ENCODE results near the gene NAXE. TPM values are rescaled to one million over a fixed set of nuclear protein-coding genes. Genes with fewer than 3 reads are reported as not detected.

Gene NAXE
- polyA plus RNA-seq, 1 donor from 2014 or later, result 95.7 TPM

GRCh38 chr1:156579472-156579871 lies 12.1 kb upstream of the NAXE start, which contains the start of gene TTC24:
Gene TTC24, plus strand, starts transcription at chr1:156579723. Its CDS starts 1,642 bp downstream, at chr1:156581365.
- Histone ChIP-seq H4K20me1 (ENCODE audit: insufficient read depth) (no peaks in the 10 kb centered on the region), H3K9me2 (ENCODE audit: insufficient read depth, low read length) (no peaks in the 10 kb centered on the region), H3K27ac (ENCODE audit: low read length) (no peak within 1 kb of the TSS), H3K4me3 (ENCODE audit: low read length) (no peak within 1 kb of the TSS), H3K9ac (ENCODE audit: low read length) (no peak within 1 kb of the TSS), H3K36me3 (ENCODE audit: insufficient read depth, low read length) (no peaks in the 10 kb centered on the region), H3K4me2 (ENCODE audit: low read length) (no peak within 1 kb of the TSS), H3K79me2 (replicated peaks; ENCODE audit: insufficient read depth, low read length) (no peaks in the 10 kb centered on the region), H3K27me3 (ENCODE audit: insufficient read depth, low read depth, low read length) (no peaks in the 10 kb centered on the region), H3K9me3 (ENCODE audit: low read length) (no peaks in the 10 kb centered on the region), H2AFZ (ENCODE audit: low read depth, low read length) (no peak within 1 kb of the TSS), H3F3A (ENCODE audit: insufficient read depth, low read length, poor library complexity, severe bottlenecking) (no peaks in the 10 kb centered on the region)
- TF ChIP-seq CTCF (IDR thresholded peaks at IDR 0.05; ENCODE audit: poor library complexity, severe bottlenecking), result no peak
- TF ChIP-seq MXI1 (conservative IDR thresholded peaks at IDR 0.05; ENCODE audit: poor library complexity, severe bottlenecking), result no peak

- H3K9ac ChIP-seq (ENCODE audit: low read length), result no peak overlapping the region
- H3K79me2 ChIP-seq (replicated peaks; ENCODE audit: insufficient read depth, low read length), result no peaks in the 10 kb centered on the region
- H3K9me2 ChIP-seq (ENCODE audit: insufficient read depth, low read length), result no peaks in the 10 kb centered on the region
- H2AFZ ChIP-seq (ENCODE audit: low read depth, low read length), result no peak overlapping the region
- no peaks in the 10 kb centered on the region for H4K20me1 ChIP-seq (ENCODE audit: insufficient read depth)
- H3K36me3 ChIP-seq (ENCODE audit: insufficient read depth, low read length), result no peaks in the 10 kb centered on the region
- no peak overlapping the region for H3K27ac ChIP-seq (ENCODE audit: low read length)
- H3K9me3 ChIP-seq (ENCODE audit: low read length), result no peaks in the 10 kb centered on the region
- no peaks in the 10 kb centered on the region for H3F3A ChIP-seq (ENCODE audit: insufficient read depth, low read length, poor library complexity, severe bottlenecking)
- H3K4me3 ChIP-seq (ENCODE audit: low read length), result no peak overlapping the region
- TF ChIP-seq EZH2 (IDR thresholded peaks at IDR 0.05; ENCODE audit: borderline replicate concordance, insufficient read depth, low read length, poor library complexity, severe bottlenecking) (no peak), SMC3 (conservative IDR thresholded peaks at IDR 0.05; ENCODE audit: poor library complexity) (no peak), POLR2AphosphoS5 (IDR thresholded peaks at IDR 0.05) (no peak), REST (IDR thresholded peaks at IDR 0.05; ENCODE audit: borderline replicate concordance) (no peak), CTCF (IDR thresholded peaks at IDR 0.05; ENCODE audit: poor library complexity, severe bottlenecking) (no peak), MXI1 (conservative IDR thresholded peaks at IDR 0.05; ENCODE audit: poor library complexity, severe bottlenecking) (no peak), RAD21 (conservative IDR thresholded peaks at IDR 0.05) (no peak), TAF1 (IDR thresholded peaks at IDR 0.05; ENCODE audit: low read depth) (no peak), EP300 (conservative IDR thresholded peaks at IDR 0.05; ENCODE audit: poor library complexity, severe bottlenecking) (no peak)
- no peak overlapping the region for H3K4me2 ChIP-seq (ENCODE audit: low read length)
- no peaks in the 10 kb centered on the region for H3K27me3 ChIP-seq (ENCODE audit: insufficient read depth, low read depth, low read length)
Observed at GRCh38 chr1:156581661-156582387, 9.8 kb upstream of the NAXE start.

All from neural cell (in vitro differentiated cells).